CD14-positive monocyte (primary cell): ENCODE measurements around the gene HEMK1. TPM values are rescaled to one million over a fixed set of nuclear protein-coding genes. Genes with fewer than 3 reads are reported as not detected.

Source experiments
- DNase-seq, 3 donors: peaks; one replicate each; pipeline ENCODE4 v3.0.0-alpha.2; 2011 to 2022
- H2AFZ ChIP-seq: 2 replicates; pipeline ENCODE4 v1.6.0; 2012; ENCODE audit warnings: mild to moderate bottlenecking, low read depth, low read length, inconsistent platforms; ENCODE audit not compliant: insufficient read depth, poor library complexity, severe bottlenecking
- H3K27ac ChIP-seq, 2 donors: 1 replicate in 1 of 2; 2 replicates in 1 of 2; pipeline ENCODE4 v1.5.1; 2012 to 2013; ENCODE audit warnings: low read length in 2 of 2, control low read depth in 1 of 2, inconsistent platforms in 1 of 2, low read depth in 1 of 2, mild to moderate bottlenecking in 1 of 2
- H3K27me3 ChIP-seq, 2 donors: one replicate each; pipeline versions ENCODE4 v1.6.0 to v1.6.1; 2011 to 2013; ENCODE audit warnings: low read length in 2 of 2; ENCODE audit not compliant: control insufficient read depth in 2 of 2, insufficient read depth in 2 of 2
- H3K36me3 ChIP-seq, 2 donors: replicated peaks in 1 of 2; 1 replicate in 1 of 2; 2 replicates in 1 of 2; pipeline versions ENCODE4 v1.5.1 to v1.6.1; 2012 to 2013; ENCODE audit warnings: low read length in 2 of 2, control low read depth in 1 of 2, inconsistent platforms in 1 of 2, mild to moderate bottlenecking in 1 of 2; ENCODE audit not compliant: insufficient read depth in 2 of 2, control insufficient read depth in 1 of 2
- H3K4me1 ChIP-seq, 2 donors: 1 replicate in 1 of 2; 2 replicates in 1 of 2; pipeline versions ENCODE4 v1.5.1 to v1.6.1; 2012 to 2013; ENCODE audit warnings: low read length in 2 of 2, control low read depth in 1 of 2, inconsistent platforms in 1 of 2, mild to moderate bottlenecking in 1 of 2, moderate library complexity in 1 of 2; ENCODE audit not compliant: insufficient read depth in 2 of 2, control insufficient read depth in 1 of 2
- H3K4me2 ChIP-seq: replicated peaks from 2 replicates; pipeline ENCODE3; 2012; ENCODE audit warnings: low read length, moderate library complexity, mild to moderate bottlenecking; ENCODE audit not compliant: poor library complexity, severe bottlenecking; ENCODE audit errors: extremely low read depth
- H3K4me3 ChIP-seq, 3 experiments: fragments of 200-600 bp in 1 of 3; sonication (generic) in 1 of 3; replicated peaks in 1 of 3; 1 replicate in 2 of 3; 2 replicates in 1 of 3; pipeline ENCODE4 v1.5.1; 2011 to 2013; ENCODE audit warnings: low read length in 3 of 3, mild to moderate bottlenecking in 3 of 3, control low read depth in 2 of 3, low read depth in 2 of 3, inconsistent platforms in 1 of 3, moderate library complexity in 1 of 3
- H3K79me2 ChIP-seq: 2 replicates; pipeline ENCODE4 v1.6.0; 2012; ENCODE audit warnings: mild to moderate bottlenecking, control low read depth, inconsistent platforms, low read length, moderate library complexity; ENCODE audit not compliant: insufficient read depth
- H3K9ac ChIP-seq: 2 replicates; pipeline ENCODE4 v1.6.0; 2017; ENCODE audit warnings: low read length, mild to moderate bottlenecking; ENCODE audit not compliant: insufficient read depth, poor library complexity, severe bottlenecking
- H3K9me3 ChIP-seq, 2 donors: replicated peaks in 1 of 2; 1 replicate in 1 of 2; 2 replicates in 1 of 2; pipeline versions ENCODE4 v1.5.1 to v1.6.1; 2012 to 2013; ENCODE audit warnings: low read length in 2 of 2, control low read depth in 1 of 2; ENCODE audit not compliant: control insufficient read depth in 1 of 2, insufficient read depth in 1 of 2
- H4K20me1 ChIP-seq: 2 replicates; pipeline ENCODE4 v1.6.0; 2012; ENCODE audit warnings: mild to moderate bottlenecking, low read length, control low read depth, moderate library complexity; ENCODE audit not compliant: insufficient read depth
- H3K27ac Mint-ChIP-seq, 7 donors: one replicate each; pipeline ENCODE4 v1.8.0; 2020; ENCODE audit warnings: mild to moderate bottlenecking in 7 of 7, mixed read lengths in 7 of 7, moderate library complexity in 6 of 7, inconsistent platforms in 2 of 7
- H3K27me3 Mint-ChIP-seq, 3 donors: one replicate each; pipeline ENCODE4 v1.8.0; 2021 to 2022; ENCODE audit warnings: low read depth in 3 of 3, mild to moderate bottlenecking in 3 of 3, mixed read lengths in 3 of 3, moderate library complexity in 3 of 3, inconsistent platforms in 1 of 3
- H3K36me3 Mint-ChIP-seq, 2 donors: one replicate each; pipeline ENCODE4 v1.8.0; 2020; ENCODE audit warnings: mixed read lengths in 2 of 2, inconsistent platforms in 1 of 2, mild to moderate bottlenecking in 1 of 2
- H3K4me1 Mint-ChIP-seq: one replicate; pipeline ENCODE4 v1.8.0; 2020; ENCODE audit warnings: mild to moderate bottlenecking, mixed read lengths
- H3K4me3 Mint-ChIP-seq, 2 donors: one replicate each; pipeline ENCODE4 v1.8.0; 2020; ENCODE audit warnings: mild to moderate bottlenecking in 2 of 2, mixed read lengths in 2 of 2, moderate library complexity in 1 of 2
- H3K9me3 Mint-ChIP-seq, 7 donors: one replicate each; pipeline ENCODE4 v1.8.0; 2020 to 2022; ENCODE audit warnings: mixed read lengths in 7 of 7, mild to moderate bottlenecking in 6 of 7, moderate library complexity in 6 of 7, inconsistent platforms in 2 of 7
- CTCF ChIP-seq: fragments of 200-600 bp; IDR thresholded peaks from one replicate; pipeline ENCODE4 v1.8.0; 2022; ENCODE audit warnings: antibody characterized with exemption, mild to moderate bottlenecking
- WGBS: methylation state at CpG from one replicate; pipeline ENCODE4 v1.1.5; 2013; ENCODE audit warnings: missing lambda C conversion rate; ENCODE audit not compliant: insufficient coverage; 5-methylcytosine and 5-hydroxymethylcytosine counted together
- intact Hi-C, 2 donors: fragments of 100-400 bp; cut with micrococcal nuclease; formaldehyde crosslinking; loops; one replicate each; pipeline versions ENCODE4 v1.15.0 to v1.15.1; 2023
- polyA plus RNA-seq, 3 donors: library from polyadenylated mRNA; depleted of rRNA in 1 of 3; unstranded in 2 of 3; stranded (reverse) in 1 of 3; fragments of 300-500 nt in 2 of 3; fragments of >200 nt in 1 of 3; fragmentation: Illumina TruSeq in 2 of 3; gene quantifications; 1 replicate in 2 of 3; 2 replicates in 1 of 3; pipeline ENCODE4 v1.2.3, GENCODE V29; 2012 to 2021

Gene HEMK1
- polyA plus RNA-seq, 3 donors, result 10.1 to 14.0 (median 12.1) TPM

- no peak overlapping the region for H3K9ac ChIP-seq
- H3K4me1 ChIP-seq, result peaks cover 56 to 63% of the 10 kb centered on the region in 2 donors
- no peak overlapping the region for H3K4me3 ChIP-seq
These were observed 18.8 kb downstream of the HEMK1 start for GRCh38 chr3:50587806-50588758.

More at GRCh38 chr3:50587806-50588758, 18.8 kb downstream of the HEMK1 start:
- no peaks in the 10 kb centered on the region for H3K79me2 ChIP-seq
- intact Hi-C loops, result no loop called here
- peaks cover 2 to 3% of the 10 kb centered on the region in 2 donors for H3K36me3 ChIP-seq
- peaks cover 53% of the 10 kb centered on the region for H3K4me1 Mint-ChIP-seq
- H3K27me3 ChIP-seq, result no peaks in the 10 kb centered on the region
- TF ChIP-seq CTCF, result no peak
- no peak overlapping the region for H2AFZ ChIP-seq
- peaks cover 9 to 16% of the 10 kb centered on the region in 2 donors for H3K36me3 Mint-ChIP-seq
- peaks cover 0 to 1% (median 0%) of the 10 kb centered on the region in 7 donors for H3K9me3 Mint-ChIP-seq
- peak overlapping the region in 4 of 7 donors; percentile 56 to 84 (median 80) for H3K27ac Mint-ChIP-seq
- H3K27ac ChIP-seq, result no peak overlapping the region
- peak in 1 of 3 donors; percentile 23 for DNase-seq
- no peaks in the 10 kb centered on the region for H4K20me1 ChIP-seq
- 50% methylated on average over 16 of the region's 17 CpGs for WGBS
- H3K27me3 Mint-ChIP-seq, result peaks cover 0 to 2% (median 0%) of the 10 kb centered on the region in 3 donors
- no peak overlapping the region for H3K4me2 ChIP-seq
- peak overlapping the region in 1 of 2 donors; percentile 6 for H3K4me3 Mint-ChIP-seq
- no peaks in the 10 kb centered on the region for H3K9me3 ChIP-seq
